UCSD-AML1 (cell line): ENCODE results near the gene TRPV4.
A peak's percentile ranks its signal among the peaks of the same experiment; 100 is the strongest.
"Not testable (repeated sequence)": the region's sequence is repeated elsewhere in the genome, so short reads cannot be mapped to it uniquely, and the experiment has no call there.

Source experiments
- DNase-seq: peaks from one replicate; lab custom pipeline; 2025; ENCODE audit not compliant: unreplicated experiment; lab: John Stamatoyannopoulos, UW

The TRPV4 gene

DNA sequence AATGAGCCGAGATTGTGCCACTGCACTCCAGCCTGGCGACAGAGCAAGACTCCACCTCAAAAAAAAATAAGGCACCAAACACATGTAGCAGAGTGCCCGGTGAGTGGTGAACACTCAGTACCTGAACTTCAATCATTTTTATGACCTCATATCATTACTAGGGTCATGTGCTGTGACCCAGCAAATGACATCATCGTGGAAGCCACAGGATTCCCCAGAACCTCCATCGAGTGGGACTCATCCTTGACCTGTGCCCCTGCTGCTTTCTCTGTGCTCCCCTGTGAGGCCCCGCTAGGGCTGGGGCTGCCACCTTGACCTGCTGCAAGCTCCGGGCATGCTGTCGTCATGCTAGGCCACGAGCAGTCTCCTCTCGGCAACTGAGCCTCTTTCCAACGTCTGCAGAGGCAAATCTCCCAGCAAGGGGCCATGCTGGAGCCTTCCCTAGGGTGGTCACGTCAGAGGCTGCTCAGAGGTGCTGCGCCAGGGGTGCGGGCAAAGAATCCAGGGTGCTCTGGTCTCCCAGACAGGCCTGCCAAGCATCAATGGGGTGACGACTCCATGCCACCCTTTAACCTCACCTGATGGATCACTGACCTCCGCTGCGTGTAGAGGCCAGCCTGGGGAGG lies 28.6 kb upstream of the TRPV4 start:
- DNase-seq, result no peak

DNA sequence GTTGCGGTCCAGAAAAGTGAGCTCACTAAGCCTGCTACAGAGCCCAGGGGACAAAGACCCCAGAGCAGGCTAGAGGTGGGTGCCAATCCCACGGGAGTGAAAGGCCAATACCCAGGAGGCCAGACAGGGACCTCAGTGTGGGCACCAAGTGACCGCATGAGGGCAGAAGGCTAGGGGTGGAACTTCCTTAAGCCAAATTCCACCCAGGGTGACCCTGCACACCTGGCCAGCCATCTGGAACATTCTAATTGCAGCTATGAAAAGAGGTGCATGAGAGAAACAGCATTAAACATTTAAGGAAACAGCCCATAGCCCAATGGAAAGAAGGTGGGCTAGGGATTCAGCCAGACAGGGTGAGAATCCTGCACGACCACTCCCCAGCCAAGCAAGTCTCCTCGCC lies 27.8 kb upstream of the TRPV4 start:
- no peak for DNase-seq

DNA sequence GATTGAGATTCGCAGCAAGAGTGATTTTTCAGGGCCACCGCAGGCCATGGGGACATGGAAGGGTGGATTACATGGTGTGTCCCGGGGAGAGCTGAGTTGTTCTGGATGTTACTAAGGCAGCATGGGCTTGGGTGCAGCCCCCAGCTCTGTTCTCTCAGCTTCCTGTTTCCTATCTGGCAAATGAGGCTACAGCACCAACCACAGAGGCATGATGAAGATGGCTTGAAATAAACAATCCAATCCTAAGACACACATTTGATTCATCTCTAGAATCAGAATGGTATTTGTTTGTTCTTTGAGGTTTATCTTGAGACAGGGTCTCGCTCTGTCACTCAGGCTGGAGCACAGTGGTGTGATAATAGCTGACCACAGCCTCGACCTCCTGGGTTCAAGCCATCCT lies 25.6 kb upstream of the TRPV4 start:
- no peak for DNase-seq

DNA sequence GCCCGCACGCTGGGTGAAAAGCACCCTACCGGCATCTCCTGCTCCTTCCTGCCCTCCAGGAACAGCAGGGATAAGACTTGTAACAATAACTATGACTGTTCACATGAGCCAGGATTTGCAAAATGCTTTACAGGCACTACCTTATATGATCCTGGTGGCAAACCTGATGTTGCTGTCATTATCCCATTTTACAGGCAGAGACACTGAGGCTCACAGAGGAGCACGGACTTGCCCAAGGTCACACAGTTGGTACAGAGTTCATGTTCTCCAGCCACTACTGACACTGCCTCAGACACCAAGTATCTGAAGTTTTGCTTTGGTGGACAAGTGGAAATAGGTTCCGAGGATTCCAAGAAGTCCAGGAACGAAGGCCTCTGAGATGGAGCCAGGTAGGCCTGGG lies 24.5 kb upstream of the TRPV4 start:
- no peak for DNase-seq

DNA sequence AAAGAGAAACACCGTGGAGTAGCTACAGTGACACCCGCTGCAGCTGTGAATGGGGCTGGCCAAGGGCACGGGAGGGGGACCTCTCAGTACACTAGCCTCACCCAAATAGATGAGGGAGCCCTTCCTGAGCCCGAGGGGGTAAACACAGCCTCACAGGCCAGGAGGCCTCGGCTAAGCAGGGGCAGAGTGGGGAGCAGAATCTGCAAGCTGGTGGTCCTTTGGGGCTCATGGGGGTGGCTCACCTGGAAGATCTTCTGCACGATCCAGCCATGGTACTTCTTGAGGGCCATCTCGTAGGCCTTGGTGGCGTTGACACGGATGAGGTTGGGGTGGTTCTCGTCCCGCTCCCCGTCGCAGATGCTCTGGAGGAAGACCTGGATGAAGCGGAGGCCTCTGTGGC lies 22.2 kb upstream of the TRPV4 start:
- no peak for DNase-seq

DNA sequence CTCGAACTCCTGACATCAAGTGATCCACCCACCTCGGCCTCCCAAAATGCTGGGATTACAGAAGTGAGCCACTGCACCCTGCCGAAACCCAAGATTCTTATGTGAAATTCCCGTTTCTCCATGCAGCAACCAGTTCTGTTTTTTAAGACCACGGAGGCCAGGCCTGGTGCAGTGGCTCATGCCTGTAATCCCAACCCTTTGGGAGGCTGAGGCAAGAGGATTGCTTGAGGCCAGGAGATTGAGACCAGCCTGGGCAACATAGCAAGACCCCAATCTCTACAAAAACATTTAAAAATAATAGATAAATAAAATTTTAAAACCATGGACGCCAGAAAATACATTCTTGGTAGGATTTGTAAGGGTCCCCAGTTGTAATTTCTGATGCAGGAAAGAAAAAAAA lies 17.3 kb upstream of the TRPV4 start:
- DNase-seq, result not testable (repeated sequence)

DNA sequence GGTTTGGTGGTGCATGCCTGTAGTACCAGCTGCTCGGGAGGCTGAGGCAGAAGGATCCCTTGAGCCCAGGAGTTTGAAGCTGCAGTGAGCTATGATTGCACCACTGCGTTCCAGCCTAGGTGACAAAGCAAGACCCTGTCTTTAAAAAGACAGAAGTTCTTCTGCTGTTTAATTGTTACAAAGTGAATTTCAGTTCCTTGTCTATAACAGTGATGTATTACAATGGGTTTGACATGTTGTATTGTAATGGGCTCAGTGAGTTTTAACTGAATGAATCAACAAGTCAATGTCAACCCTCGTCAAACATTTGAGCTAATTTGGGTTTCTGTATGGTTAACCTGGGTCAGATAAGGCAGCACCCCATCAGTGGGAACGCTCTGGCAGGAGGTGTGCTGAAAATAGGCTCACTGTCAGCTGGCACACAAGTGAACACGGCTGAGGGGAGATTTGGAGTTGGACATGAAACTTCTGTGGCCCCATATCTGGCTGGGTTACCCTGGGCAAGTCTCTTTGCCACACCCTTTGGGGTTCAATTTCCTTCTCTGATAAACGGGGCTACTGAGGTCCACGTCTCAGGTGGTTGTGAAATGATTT lies 14.0 kb upstream of the TRPV4 start:
- no peak for DNase-seq

DNA sequence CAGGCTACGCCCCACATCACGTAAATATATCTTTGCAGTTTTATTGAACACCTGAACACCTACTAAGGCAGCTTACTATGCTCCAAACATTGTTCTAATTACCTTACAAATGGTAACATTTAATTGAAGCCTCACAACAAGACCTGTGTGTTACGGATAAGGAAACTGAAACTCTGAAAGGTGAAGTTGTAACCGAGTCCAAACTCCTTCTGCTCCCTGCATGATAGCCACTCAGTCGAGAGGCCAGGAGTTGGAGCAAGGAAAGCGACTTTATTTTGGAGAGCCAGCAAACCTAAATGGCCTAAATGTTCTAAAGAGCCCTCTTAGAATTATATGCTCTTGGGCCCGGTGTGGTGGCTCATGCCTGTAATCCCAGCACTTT lies 12.6 kb upstream of the TRPV4 start:
- DNase-seq, result no peak

DNA sequence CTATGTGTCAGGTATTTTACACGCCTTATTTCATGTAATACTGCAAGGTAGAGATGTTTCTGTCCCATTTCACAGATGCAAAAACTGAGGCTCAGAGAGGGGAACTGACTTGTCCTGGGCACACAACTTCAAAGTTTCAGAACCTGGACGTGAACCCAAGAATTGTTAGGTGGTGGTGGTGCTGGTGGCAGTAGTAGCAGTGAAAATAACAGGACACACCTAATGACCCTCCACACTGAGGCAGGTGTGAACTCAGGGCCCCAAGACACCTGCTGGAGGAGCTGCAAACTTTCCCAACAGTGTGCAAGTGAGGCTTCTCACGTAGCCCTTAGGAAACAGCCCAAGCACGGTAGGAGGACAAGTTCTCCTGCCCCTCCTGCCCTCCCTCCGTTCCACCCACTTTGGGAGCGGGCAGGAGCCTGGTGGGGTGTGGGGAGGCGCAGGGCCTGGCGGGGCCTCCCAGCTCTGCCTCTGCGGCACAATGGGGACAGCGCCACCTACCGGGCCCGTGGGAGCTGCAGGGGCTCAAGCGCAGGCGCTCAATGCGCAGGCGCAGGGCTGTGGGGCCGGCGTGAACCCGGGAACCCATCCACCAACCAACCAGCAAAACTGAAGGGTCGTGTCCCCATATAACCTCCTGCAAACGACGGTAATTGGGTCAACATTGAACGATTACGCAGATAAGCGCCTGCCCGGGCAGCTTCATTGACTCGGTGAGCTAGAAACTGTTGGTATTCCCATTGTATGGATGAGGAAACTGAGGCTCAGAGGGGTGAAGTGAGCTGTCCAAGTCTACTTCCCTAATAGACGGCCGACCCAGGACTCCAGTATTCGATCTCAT lies 12.0 kb upstream of the TRPV4 start:
- DNase-seq, result peak; percentile 89

DNA sequence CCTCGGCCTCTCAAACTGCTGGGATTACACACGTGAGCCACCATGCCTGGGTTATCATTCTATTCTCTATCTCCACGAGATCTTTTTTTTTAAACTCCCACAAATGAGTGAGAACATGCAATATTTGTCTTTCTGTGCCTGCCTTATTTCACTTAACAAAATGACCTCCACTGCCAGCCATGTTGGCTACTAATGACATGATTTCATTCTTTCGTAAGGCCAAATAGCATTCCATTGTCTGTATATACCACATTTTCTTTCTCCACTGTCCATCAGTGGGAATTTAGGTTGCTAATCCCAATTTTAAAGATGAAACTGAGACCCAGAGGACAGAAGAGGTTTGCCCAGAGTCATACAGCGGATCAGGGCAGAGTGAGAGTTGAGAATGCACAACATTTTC lies 10.9 kb upstream of the TRPV4 start:
- DNase-seq, result no peak

DNA sequence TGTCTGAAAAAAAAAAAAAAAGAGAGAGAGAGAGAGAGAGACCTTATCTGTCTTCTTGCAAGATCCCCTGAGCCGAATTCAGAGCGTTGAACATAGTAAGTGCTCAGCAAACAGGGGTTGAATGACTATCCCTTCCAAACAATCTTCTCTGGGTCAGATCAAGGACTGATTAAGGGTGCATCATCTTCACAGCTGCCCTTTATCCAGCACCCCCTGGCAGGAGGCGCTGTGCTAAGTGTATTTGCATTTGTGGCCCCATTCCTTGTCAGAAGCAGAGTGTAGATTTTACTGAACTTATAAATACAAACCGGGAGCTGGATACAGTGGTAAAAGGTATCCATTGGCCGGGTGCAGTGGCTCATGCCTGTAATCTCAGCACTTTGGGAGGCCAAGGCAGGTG lies 8.8 kb upstream of the TRPV4 start:
- no peak for DNase-seq

DNA sequence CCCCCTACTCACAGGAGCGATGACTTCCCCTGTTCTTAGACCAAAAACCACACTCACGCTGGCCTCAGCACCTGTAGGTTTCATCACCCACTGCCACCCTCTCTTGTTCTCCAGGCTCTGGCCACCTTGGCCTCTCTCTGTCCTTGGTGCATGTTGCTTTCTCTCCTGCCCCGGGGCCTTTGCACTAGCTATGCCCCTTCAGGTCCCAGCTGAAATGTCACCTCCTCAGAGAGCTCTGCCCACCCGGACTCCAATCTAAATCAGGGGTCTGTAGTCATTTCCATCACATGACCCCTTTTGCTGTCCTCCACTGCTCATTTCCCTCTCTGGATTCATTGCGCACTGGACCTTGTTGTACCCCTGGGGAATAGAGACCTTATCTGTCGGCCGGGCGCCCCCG lies 8.2 kb upstream of the TRPV4 start:
- no peak for DNase-seq

DNA sequence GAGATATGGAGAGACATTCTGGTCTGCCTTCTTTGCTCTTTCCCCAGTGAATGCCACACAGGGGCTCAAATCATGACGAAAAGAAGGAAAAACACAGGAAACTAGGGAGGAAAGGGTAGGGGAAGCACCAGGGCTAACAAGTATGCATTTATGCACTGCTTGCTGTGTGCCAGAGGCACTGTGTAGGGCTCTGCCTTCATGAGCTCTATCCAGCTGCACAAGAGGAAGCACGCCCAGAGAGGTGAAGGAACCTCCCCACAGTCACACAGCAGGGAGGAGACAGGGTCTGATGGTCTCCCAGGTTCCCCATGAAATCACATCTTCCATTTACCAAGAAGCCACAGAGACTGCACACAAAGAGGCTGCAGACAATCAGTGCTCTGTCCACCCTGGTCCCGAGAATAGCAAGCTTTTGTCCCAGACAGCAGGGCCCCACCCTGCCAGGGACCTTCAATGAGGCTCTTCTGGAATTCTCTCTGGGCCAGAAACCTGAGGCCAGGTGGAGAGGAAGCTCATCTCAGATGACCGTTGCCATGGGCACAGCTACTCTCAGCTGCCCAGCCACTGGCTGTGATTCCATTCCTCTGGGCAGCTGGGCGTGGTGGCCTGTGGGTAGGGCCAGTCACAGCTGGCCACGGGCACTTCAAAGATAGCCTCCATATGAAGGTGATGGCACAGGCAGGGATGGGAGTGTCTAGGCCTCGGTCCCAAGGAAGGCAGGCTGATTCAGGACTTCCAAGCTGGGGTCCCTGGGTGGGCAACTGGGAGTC lies 7.3 kb upstream of the TRPV4 start:
- no peak for DNase-seq

DNA sequence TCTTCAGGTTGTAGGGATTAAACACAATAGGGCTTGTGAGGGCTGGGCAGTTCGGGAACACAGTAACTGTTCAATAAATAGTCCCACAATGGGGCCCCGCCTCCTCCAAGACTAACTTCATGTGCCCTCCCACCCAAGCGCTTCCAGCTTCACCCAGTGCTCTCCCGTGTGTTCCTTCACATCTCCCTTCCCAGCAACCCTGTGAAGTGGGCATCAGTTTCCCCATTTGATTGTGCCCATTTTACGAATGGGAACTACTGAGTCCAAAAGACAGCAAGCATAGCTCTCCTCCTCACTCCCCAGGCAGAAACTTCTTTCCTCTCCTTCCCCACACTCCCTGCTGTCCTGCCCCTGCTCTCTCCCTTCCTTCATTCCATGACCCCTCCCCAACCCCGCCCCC lies 6.2 kb upstream of the TRPV4 start:
- no peak for DNase-seq

DNA sequence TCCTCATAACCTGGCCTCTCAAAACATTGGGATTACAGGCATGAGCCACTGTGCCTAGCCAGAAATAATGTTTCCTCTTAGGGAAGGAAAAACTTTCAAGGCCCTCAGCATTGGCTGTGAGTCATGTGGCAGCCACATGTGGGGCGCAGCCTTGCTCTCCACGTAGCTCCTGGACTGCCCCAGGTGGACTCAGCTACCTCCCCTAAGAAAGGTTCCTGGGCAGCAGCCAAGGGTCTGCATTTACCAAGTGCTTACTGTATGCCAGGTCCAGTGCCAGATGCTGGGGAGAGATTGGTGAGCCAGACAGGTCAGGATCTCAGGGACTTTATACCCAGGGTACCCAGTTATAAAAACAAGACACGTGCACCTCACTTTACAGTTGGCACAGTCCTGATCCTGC lies 3.7 kb upstream of the TRPV4 start:
- no peak for DNase-seq

DNA sequence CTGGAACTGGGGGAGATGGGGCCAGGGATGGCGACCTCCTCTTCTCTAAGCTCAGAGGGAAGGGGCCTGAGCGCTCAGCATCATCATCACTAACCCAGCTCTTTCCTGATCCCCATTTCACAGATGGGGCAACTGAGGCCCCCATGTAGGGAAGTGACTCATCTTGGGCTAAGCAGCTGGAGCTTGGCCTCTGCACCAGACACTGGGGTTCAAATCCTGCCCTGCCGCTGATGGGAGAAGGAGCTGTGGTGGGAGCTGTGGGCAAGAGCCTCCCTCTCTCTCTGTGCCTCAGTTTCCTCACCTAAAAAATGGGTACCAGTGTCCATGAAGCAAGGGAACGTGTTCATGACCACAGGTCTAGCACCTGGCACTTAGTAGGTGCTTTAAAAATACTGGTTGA lies 2.6 kb upstream of the TRPV4 start:
- DNase-seq, result no peak

DNA sequence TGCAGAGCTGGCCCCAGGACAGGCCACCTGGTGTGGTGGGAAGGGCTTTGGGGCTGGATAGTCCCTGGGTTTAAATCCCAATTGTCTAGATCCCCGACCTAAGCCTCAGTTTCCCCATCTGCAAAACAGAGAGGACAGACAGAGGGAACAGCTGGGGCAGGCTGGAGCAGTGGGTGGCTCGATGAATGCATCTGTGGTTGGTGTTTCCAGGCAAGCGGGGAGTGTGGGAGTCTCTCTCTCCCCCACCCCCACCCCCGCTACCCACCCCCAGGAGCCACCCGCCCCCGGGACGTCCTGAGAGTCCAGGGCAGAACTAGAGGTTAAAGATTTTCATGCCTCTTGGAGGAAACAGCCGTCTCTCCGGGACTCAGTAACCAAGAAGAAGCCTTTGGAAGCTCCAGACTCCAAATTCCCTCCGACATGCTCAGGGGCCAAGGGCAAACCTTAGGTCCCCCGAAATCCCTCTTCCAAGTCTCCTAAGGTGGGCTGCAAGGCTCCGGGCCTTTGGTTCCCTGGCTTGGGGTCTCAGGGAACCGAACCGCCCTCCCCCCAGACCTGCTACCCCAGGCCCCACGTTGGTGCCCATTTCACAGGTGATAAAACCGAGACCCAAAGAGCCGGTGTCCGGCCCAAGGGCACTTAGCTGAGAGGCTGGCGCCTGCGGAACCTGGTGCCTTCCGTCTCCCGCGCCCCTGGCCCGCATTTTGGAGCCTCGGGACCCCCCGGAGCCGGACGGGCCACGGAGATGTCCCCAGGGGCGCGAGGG lies 474 bp downstream of the TRPV4 start:
- no peak for DNase-seq

DNA sequence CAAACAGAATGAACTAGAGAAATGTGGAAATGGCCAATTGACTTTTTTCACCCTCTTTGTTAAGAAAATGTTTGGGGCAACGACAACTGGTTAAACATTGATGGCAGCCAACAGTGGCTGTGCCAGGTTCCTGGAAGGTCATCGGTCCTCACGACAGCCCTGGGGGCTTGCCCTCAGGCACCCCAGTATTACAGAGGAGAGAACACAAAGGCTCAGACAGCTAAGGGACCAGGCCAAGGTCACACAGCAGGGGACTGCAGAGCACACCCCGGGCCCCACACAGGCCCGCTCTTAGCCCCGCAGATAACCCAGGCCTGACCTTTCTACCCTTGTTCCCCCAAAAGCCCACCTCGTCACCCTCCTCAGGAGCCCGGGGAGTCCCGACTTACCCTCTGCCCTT lies 1.3 kb downstream of the TRPV4 start:
- no peak for DNase-seq

DNA sequence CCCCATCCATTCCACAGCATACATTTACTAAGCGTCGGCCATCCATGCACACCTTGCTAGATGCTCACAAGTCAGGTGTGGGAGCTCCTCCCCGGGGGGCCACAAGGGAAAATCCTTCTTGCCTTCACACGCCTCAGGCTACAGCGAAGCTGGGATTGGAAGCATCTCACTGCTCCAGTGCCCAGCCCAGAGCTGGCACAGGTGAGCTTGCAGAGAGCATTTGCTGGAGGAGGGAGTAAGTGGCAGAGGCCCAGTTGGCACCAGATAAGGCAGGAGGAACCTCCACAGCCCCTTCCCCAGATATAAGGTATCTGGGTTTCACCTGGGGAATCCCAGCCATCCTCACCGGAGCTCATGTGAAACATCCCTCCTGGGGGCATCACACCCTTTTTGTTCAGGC lies 1.8 kb downstream of the TRPV4 start:
- DNase-seq, result no peak

DNA sequence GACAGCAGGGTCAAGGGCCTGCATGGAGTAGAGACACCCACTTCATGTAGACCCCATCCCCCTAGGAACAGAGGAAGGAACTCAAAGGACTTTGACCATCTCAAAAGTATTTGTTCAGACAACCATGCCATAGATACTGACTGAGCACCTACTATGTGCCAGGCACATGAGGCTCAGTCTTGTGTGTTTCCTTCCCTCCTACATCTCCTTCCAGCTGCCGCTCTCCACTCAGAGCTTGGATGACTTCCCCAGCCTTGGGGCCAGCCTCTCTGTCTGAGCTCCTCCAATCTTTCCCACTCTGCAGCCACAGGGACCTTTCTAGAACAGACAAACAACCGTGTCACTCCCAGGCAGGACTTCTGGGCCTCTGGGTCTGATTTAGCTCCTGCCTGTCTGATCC lies 2.5 kb downstream of the TRPV4 start:
- no peak for DNase-seq

DNA sequence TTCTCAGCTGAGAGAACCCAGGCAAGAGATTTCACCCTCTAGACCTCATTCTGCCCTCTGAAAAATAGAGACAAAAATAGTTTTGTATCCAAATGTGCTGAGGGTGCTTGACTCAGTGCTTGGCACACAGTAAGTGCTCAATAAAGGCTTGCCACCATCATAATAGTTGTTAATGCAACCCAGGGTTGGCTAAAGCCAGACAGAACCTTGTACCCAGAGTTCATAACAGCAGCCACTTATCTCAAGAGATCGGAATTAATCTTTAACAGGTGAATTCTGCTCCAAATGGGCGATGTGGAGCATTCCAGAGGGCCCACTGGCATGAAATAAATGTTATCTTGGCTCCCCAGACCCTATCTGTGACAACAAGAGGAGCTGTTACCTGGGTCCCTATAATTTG lies 2.9 kb downstream of the TRPV4 start:
- no peak for DNase-seq
